GM10248 (cell line): Measurements from ENCODE around the gene MIAT.

Experiments
- CTCF ChIA-PET: fragments of 300-600 bp; sonication (Branson Sonifier 250); formaldehyde crosslinking; extraction: SDS; loops from one replicate; lab custom pipeline; 2021; ENCODE audit warnings: antibody characterized with exemption; lab: Yijun Ruan, JAX
- POLR2A ChIA-PET: fragments of 350-650 bp; sonication (Branson Sonifier 250); formaldehyde crosslinking; extraction: SDS; loops from one replicate; lab custom pipeline; 2020; ENCODE audit warnings: antibody characterized with exemption; lab: Yijun Ruan, JAX
- DNase-seq: peaks from one replicate; pipeline ENCODE4 v3.0.0; 2012; ENCODE audit errors: extremely low spot score
- CTCF ChIP-seq: IDR thresholded peaks from 2 replicates; pipeline ENCODE4 v1.5.1; 2012; ENCODE audit warnings: mild to moderate bottlenecking, low read depth; ENCODE audit errors: extremely low read depth, missing control alignments, control extremely low read depth

MIAT gene

DNA sequence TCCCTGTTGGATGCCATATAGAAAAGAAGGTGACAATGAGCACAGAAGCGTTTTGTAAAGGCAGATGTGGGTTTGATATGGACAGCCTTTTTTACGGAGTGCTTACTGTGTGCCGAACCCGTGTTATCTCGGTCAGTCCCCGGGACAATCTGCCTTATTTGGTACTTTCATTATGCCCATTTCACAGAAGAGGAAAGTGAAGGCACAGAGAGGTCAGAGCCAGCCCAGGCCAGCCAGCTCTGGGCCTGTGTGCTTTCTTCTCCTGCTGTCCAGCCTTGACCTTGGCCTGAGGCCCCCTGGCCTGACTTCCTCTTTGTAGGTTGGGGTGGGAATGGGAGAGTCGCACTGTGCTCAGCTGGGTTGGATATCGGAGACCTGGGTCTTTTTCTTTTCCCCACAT lies 38.9 kb upstream of the MIAT start:
- no peak for DNase-seq
- POLR2A ChIA-PET: no interaction called here
- no peak for TF ChIP-seq CTCF
- CTCF ChIA-PET: no interaction called here

GRCh38 chr22:26619510-26619909 lies 37.9 kb upstream of the MIAT start:
- TF ChIP-seq CTCF: no peak
- no peak for DNase-seq
- ChIA-PET POLR2A (no interaction called here), CTCF (no interaction called here)

DNA sequence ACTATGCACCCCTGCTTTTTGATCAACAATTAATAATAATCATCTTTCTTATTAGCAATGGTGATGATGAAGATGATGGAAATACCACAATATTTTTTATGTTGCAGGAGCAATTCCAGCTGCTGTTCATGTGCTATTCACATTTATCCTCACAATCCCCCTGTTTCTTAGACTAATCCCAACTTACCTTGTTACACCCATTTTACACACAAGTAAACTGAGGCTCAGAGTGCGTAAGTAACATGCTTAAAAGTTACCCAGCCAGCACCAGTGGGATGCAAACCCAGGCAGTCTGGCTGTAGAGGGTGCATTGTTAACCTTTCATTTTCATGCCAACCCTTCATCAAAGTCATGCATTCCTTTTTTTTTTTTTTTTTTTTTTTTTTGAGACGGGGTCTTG lies 37.2 kb upstream of the MIAT start:
- ChIA-PET CTCF (interaction anchor here (1.3 kb wide), 1 partner anchor 46 kb away, joined by 4 read pairs; no protein-coding TSS in a partner anchor), POLR2A (no interaction called here)
- DNase-seq: no peak
- TF ChIP-seq CTCF: no peak

- POLR2A ChIA-PET: interaction anchor here (0.5 kb wide), 1 partner anchor 16 kb away, joined by 3 read pairs; no protein-coding TSS in a partner anchor
- CTCF ChIA-PET: interaction anchor here (0.9 to 1.9 kb wide), 3 partner anchors 9 to 44 kb away, joined by 4 to 5 read pairs (median 4); no protein-coding TSS in a partner anchor
- TF ChIP-seq CTCF: no peak
- no peak for DNase-seq
These were observed 35.7 kb upstream of the MIAT start, which contains the start of gene CRYBA4 for GRCh38 chr22:26621663-26622062. CRYBA4 (plus strand) TSS chr22:26621963; CDS start chr22:26622597, 634 bp downstream.

- no peak for DNase-seq
- POLR2A ChIA-PET: no interaction called here
- no peak for TF ChIP-seq CTCF
- CTCF ChIA-PET: interaction anchor here (0.7 to 1.8 kb wide), 9 partner anchors 12 to 257 kb away, joined by 3 to 6 read pairs (median 3); no protein-coding TSS in a partner anchor
These were observed 33.4 kb upstream of the MIAT start for GRCh38 chr22:26623984-26624383.

DNA sequence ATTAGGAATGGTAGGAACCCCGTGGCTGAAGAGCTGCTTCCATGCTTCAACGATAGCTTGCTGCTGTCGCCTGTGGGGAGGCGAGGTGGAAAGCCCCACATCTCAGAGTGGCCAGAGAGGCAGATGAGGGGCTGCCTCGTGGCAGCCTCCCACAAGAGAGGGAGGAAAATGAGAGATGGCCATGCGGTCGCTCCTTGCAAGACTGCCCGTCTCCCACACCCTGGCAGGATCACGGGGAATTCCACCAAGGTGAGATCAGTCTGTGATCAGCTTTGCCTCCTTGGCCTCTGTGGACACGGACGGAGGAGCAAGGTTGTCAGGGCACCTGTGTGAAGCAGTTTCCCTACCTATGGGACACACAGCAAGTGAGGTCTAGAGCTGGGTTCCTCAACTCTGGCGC lies 32.6 kb upstream of the MIAT start:
- CTCF ChIA-PET: interaction anchor here (0.7 to 1.8 kb wide), 7 partner anchors 12 to 258 kb away, joined by 3 to 6 read pairs (median 3); no protein-coding TSS in a partner anchor
- DNase-seq: no peak
- no peak for TF ChIP-seq CTCF
- POLR2A ChIA-PET: no interaction called here
